Neutrophil (primary cell): ENCODE data around the gene ARHGEF7.

Experiments
- H3K27ac ChIP-seq: fragments of 200-600 bp; sonication (generic); 2 replicates; pipeline ENCODE4 v1.5.1; 2016; ENCODE audit warnings: mild to moderate bottlenecking, moderate library complexity
- H3K27me3 ChIP-seq: fragments of 200-600 bp; sonication (generic); 2 replicates; pipeline ENCODE4 v1.6.0; 2016; ENCODE audit warnings: mild to moderate bottlenecking
- H3K36me3 ChIP-seq: fragments of 200-600 bp; sonication (generic); 2 replicates; pipeline ENCODE4 v1.5.1; 2017
- H3K4me1 ChIP-seq, 2 experiments: fragments of 200-600 bp in 1 of 2; sonication (generic) in 1 of 2; 1 replicate in 1 of 2; 2 replicates in 1 of 2; pipeline versions ENCODE4 v1.5.1 to v1.6.1; 2013 to 2016; ENCODE audit warnings: low read depth in 1 of 2, low read length in 1 of 2, mild to moderate bottlenecking in 1 of 2, moderate library complexity in 1 of 2; ENCODE audit not compliant: control insufficient read depth in 1 of 2, insufficient read depth in 1 of 2
- H3K4me3 ChIP-seq, 2 experiments: fragments of 200-600 bp in 1 of 2; sonication (generic) in 1 of 2; 1 replicate in 1 of 2; 2 replicates in 1 of 2; pipeline ENCODE4 v1.5.1; 2013 to 2016; ENCODE audit warnings: low read depth in 1 of 2, low read length in 1 of 2, mild to moderate bottlenecking in 1 of 2, moderate library complexity in 1 of 2
- H3K9me3 ChIP-seq: fragments of 200-600 bp; sonication (generic); 2 replicates; pipeline ENCODE4 v1.5.1; 2016
- TF ChIP-seq, protein P1 (sequence below): fragments of 200-600 bp; sonication (generic); IDR thresholded peaks from 2 replicates; pipeline ENCODE4 v1.5.1; 2016; ENCODE audit warnings: antibody characterized with exemption

Gene ARHGEF7

DNA sequence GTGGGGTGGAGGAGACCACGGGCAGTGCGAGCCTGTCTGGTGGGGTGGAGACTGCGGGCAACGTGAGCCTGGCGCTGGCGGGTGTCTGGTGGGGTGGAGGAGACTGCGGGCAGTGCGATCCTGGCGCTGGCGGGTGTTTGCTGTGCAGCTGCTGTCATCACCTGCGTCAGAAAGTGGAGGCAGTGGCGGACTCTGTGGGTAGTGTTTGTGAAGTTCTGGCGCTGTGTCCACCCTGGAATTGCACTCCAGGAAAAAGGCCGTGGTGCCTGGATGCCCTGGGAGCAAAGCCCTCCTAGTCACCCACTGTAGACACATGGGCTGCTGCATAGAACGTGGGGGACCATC, 211.5 kb downstream of the ARHGEF7 start:
- Histone ChIP-seq H3K27me3 (no peaks in the 10 kb centered on the region), H3K36me3 (no peaks in the 10 kb centered on the region), H3K9me3 (no peaks in the 10 kb centered on the region), H3K4me1 (no peaks in the 10 kb centered on the region), H3K27ac (no peak overlapping the region), H3K4me3 (no peak overlapping the region)
- TF ChIP-seq, protein P1, sequence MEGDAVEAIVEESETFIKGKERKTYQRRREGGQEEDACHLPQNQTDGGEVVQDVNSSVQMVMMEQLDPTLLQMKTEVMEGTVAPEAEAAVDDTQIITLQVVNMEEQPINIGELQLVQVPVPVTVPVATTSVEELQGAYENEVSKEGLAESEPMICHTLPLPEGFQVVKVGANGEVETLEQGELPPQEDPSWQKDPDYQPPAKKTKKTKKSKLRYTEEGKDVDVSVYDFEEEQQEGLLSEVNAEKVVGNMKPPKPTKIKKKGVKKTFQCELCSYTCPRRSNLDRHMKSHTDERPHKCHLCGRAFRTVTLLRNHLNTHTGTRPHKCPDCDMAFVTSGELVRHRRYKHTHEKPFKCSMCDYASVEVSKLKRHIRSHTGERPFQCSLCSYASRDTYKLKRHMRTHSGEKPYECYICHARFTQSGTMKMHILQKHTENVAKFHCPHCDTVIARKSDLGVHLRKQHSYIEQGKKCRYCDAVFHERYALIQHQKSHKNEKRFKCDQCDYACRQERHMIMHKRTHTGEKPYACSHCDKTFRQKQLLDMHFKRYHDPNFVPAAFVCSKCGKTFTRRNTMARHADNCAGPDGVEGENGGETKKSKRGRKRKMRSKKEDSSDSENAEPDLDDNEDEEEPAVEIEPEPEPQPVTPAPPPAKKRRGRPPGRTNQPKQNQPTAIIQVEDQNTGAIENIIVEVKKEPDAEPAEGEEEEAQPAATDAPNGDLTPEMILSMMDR = no peak

DNA sequence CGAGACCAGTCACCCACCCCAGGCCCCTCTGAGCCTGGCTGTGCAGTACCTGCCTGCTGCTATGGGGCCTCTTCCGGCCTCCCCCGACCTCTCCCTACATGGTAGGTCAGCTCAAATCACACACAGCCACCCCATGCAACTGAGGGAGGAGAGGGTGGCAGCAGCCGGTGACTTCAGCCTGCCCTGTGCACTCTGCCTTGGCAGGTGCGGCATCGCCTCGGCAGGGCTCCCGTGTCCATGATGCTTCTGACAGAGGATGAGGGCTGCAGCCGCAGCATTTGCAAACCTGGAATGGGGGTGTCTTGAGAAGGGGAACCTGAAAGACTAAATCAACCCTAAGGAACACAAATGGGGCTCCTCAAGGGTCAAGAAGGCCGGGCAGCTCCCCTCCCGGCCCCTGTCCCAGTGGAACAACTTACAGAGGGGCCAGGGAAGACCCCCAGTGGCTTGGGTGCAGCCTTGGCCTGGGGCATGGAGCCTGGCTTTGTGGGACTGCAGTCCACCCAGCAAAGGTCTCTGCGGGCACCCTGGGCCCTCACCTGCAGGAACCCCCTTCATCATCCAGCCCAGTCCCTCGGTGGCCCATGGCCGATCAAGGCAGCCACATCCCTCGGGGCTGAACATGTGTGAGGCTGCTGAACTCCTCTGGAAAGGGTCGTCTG, 212.0 kb downstream of the ARHGEF7 start:
- Histone ChIP-seq H3K4me1 (no peaks in the 10 kb centered on the region), H3K27ac (no peak overlapping the region), H3K36me3 (no peaks in the 10 kb centered on the region), H3K9me3 (no peaks in the 10 kb centered on the region), H3K4me3 (no peak overlapping the region), H3K27me3 (no peaks in the 10 kb centered on the region)
- TF ChIP-seq, protein P1 = no peak

DNA sequence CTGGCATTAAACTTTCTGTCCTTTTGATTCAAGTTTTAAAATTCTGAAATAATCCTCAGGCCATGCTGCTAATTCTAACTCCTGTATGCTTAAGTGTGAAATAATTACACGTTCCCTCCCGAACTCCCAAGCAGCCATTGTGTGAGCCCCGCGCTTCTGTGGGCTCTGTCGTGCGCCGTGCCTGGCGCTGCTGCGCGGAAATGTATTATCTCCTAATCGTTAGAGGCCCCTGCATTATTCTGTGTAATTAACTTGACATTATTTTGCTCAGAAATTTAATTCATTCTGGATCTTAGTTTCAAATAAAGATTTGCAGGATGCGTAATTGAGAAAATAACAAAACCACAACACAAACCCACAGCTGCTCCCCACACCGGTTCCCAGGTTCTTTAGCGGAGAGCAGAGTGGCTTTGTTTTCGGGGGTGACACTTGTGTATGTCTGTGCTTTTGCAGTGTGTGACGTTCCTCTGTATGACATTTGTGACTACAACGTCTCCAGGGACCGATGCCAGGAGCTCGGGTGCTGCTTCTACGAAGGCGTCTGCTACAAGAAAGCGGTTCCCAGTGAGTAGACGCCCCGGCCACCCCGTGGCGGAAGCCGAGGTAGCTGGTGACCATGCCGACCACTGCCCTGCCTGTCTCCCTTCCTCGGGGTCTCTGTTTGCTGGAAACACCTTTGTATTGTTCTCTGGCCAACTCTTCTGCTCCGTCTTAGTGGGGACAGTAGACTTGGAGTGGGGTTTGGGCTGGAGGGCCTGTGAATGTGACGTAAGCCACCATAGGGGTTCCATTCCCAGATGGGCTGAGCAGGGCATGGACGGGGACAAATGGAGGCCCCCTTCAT, 212.8 kb downstream of the ARHGEF7 start:
- Histone ChIP-seq H3K4me3 (no peak overlapping the region), H3K36me3 (no peaks in the 10 kb centered on the region), H3K27me3 (no peaks in the 10 kb centered on the region), H3K4me1 (no peaks in the 10 kb centered on the region), H3K9me3 (no peaks in the 10 kb centered on the region), H3K27ac (no peak overlapping the region)
- TF ChIP-seq, protein P1 = no peak

DNA sequence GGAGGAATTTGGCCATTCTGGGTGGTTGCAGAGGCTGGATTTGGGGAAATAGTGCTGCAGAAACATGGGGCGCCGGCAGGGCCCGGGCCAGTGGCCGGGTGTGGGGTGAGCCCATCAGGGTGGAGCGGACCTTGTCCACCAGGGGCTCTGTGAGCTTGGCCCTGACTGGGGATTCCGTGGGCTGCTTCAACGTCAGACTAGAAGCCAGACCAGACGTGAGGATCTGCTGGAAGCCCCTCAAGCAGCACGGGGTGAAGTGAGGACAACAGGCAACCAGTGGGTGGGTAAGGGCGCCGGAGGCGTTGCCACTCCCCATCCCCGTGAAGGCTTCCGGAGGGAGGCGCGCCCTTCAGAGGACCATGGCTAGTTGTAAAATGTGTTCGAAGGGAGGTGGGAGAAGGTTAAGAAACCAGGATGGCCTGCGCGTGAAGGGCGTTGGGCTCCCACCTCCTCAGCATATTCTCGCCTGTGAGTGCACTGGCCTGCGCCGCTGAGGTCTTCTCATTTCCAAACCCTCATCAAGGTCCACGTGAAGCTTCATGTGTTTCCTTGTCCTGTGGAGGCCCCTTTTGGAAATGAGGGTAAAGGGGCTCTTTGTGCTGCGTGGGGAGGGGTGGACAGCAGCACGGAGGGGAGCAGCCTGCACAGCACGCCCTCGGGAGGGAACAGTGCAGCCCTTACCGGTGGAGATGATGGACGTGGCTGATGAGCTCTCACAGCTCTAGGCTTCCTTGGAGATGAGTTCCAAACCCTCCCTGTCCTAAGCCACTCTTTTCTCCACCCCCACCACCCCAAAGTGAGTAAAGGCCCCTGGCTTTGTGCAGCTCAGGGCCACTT, 213.7 kb downstream of the ARHGEF7 start:
- Histone ChIP-seq H3K9me3 (no peaks in the 10 kb centered on the region), H3K4me3 (no peak overlapping the region), H3K36me3 (no peaks in the 10 kb centered on the region), H3K27ac (no peak overlapping the region), H3K27me3 (no peaks in the 10 kb centered on the region), H3K4me1 (no peaks in the 10 kb centered on the region)
- TF ChIP-seq, protein P1 = no peak

DNA sequence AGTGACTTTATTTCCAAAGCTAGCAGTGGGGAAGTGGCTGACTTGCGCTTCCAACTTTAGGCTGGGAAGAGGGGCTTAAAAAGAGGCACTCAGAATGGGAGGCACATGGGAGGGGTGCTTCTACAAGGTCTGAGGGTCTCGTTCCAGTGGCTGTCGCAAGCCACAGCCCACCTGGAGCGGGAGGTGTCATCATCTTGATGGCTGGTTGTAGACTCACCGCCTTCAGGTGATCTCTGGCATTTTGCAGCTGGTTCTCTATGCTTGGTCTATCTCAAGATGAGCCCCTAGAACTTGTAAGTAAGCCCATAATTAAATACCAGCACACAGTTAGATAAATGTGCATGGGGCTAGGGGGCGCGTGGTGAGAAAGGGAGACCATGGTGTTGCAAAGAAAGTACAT, 214.5 kb downstream of the ARHGEF7 start:
- H3K9me3 ChIP-seq = no peaks in the 10 kb centered on the region
- no peak overlapping the region for H3K4me3 ChIP-seq
- H3K4me1 ChIP-seq = no peaks in the 10 kb centered on the region
- H3K27ac ChIP-seq = no peak overlapping the region
- no peaks in the 10 kb centered on the region for H3K36me3 ChIP-seq
- TF ChIP-seq, protein P1 = no peak
- H3K27me3 ChIP-seq = no peaks in the 10 kb centered on the region
